Vagina (tissue), 2 donors: Measurements from ENCODE around the gene EMX1.

Source experiments
- CTCF ChIP-seq, 3 experiments: fragments of 450-650 bp in 2 of 3; fragments of 200-600 bp in 1 of 3; sonication (generic) in 1 of 3; IDR thresholded peaks; one replicate each; pipeline ENCODE4 v1.5.1; 2017 to 2019; ENCODE audit warnings: antibody characterized with exemption in 3 of 3, mild to moderate bottlenecking in 2 of 3, moderate library complexity in 2 of 3
- POLR2AphosphoS5 ChIP-seq, 2 donors: sonication (generic); formaldehyde crosslinking; IDR thresholded peaks; one replicate each; pipeline ENCODE4 v1.9.0; 2017; ENCODE audit warnings: antibody characterized with exemption in 2 of 2, mild to moderate bottlenecking in 2 of 2, low read depth in 1 of 2; ENCODE audit not compliant: insufficient read depth in 1 of 2

- TF ChIP-seq CTCF (IDR thresholded peaks at IDR 0.05) (no peak), POLR2AphosphoS5 (IDR thresholded peaks at IDR 0.05; ENCODE audit: insufficient read depth in 1 of 2, low read depth in 1 of 2) (no peak)
These were observed 47.7 kb downstream of the EMX1 start for GRCh38 chr2:72965016-72965415.
